Measurements from ENCODE around the gene C10orf105. TPM values are rescaled to one million over a fixed set of nuclear protein-coding genes. Genes with fewer than 3 reads are reported as not detected.

C10orf105 gene
- total and polyA plus RNA-seq, 2 of the 8 experiments (the other 6 are each of a cell fraction or from before 2014, with no cell fraction given): 0.71 to 0.73 TPM

DNA sequence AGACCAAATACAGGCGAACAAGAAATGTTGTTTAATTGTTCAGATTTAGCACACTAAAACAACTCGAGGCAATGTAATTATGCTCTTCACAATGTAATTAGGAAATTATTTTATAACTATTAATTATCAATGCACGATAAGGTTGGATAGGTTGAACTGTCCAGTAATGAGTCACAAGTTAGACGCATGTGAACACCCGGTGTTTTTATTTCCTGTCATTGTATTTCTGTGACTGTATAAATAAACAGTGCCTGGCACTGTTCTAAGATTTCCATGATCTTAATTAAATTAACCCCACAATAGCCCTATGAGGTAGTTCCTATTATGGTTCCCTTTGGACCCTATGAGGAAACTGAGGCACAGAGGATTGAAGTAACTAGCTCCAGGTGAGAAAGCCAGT, 26.2 kb downstream of the C10orf105 start:
- WGBS, 2 experiments (ENCODE audit: extremely low coverage in 1 of 2, insufficient coverage in 1 of 2, insufficient read length in 1 of 2, insufficient replicate concordance in 2 of 2, low coverage in 1 of 2, low lambda C conversion rate in 2 of 2, missing lambda C conversion rate in 1 of 2): 92% methylated on average over 5 of the region's 5 CpGs; no CpG with 5 or more reads in 1 of the 2 experiments
- CTCF ChIA-PET (ENCODE audit: partially characterized antibody): interaction anchor here (0.6 to 11.1 kb wide), 24 partner anchors 8 to 379 kb away, joined by 3 to 169 read pairs (median 4); partner anchors contain the start of gene CDH23
- no peaks in the 10 kb centered on the region for H3K36me3 ChIP-seq (ENCODE audit: control insufficient read depth in 2 of 4, insufficient read depth in 4 of 4, low read length in 3 of 4)
- POLR2A ChIA-PET (ENCODE audit: partially characterized antibody): interaction anchor here (1.2 kb wide), 1 partner anchor 18 kb away, joined by 3 read pairs; no protein-coding TSS in a partner anchor
- no peak overlapping the region for H4K8ac ChIP-seq (ENCODE audit: extremely low read depth, insufficient read depth, low read length)
- no peak overlapping the region for H4K91ac ChIP-seq (replicated peaks; ENCODE audit: insufficient read length, low read length)
- H2BK20ac ChIP-seq (ENCODE audit: low read length): no peak overlapping the region
- no peak overlapping the region for H4K5ac ChIP-seq (ENCODE audit: insufficient read length, low read depth, low read length)
- H2BK15ac ChIP-seq (ENCODE audit: low read length): no peak overlapping the region
- FAIRE-seq (no peak), DNase-seq (ENCODE audit: low read depth in 1 of 2, low spot score in 2 of 2) (no peak)
- H2BK120ac ChIP-seq (replicated peaks; ENCODE audit: low read depth, low read length): no peak overlapping the region
- TF ChIP-seq GABPA (IDR thresholded peaks at IDR 0.05; ENCODE audit: borderline replicate concordance, insufficient read depth, low read length) (no peak), GTF2F1 (IDR thresholded peaks at IDR 0.05; ENCODE audit: borderline replicate concordance, low read depth, low read length) (no peak), CHD2 (IDR thresholded peaks at IDR 0.05; ENCODE audit: low read length) (no peak)
- no peak overlapping the region for H3K23ac ChIP-seq (ENCODE audit: insufficient read length)
- no peak overlapping the region for H3K27ac ChIP-seq (ENCODE audit: low read depth, low read length)
- H3K18ac ChIP-seq (ENCODE audit: extremely low read depth, low read length): no peak overlapping the region
- H3K4me3 ChIP-seq (ENCODE audit: extremely low read depth in 1 of 4, insufficient read depth in 2 of 4, low read depth in 3 of 4, low read length in 4 of 4): no peak overlapping the region
- no peak overlapping the region for H3K14ac ChIP-seq (ENCODE audit: insufficient read length)
- no peaks in the 10 kb centered on the region; a peak in 1 of 7 replicates for H3K4me1 ChIP-seq (replicated peaks in 1 of 4; ENCODE audit: control insufficient read depth in 3 of 4, insufficient read depth in 4 of 4, low read length in 3 of 4)
- H3K56ac ChIP-seq (replicated peaks; ENCODE audit: insufficient read length, low read depth, low read length): no peak overlapping the region
- H2AK5ac ChIP-seq (ENCODE audit: low read depth, low read length): no peak overlapping the region
- no peak overlapping the region for H3K4ac ChIP-seq (replicated peaks; ENCODE audit: insufficient read length, low read depth, low read length)
- no peaks in the 10 kb centered on the region; a peak in 1 of 7 replicates for H3K27me3 ChIP-seq (replicated peaks in 1 of 4; ENCODE audit: control insufficient read depth in 3 of 4, extremely low read depth in 1 of 4, insufficient read depth in 3 of 4, low read length in 3 of 4)
- no peaks in the 10 kb centered on the region for H3K23me2 ChIP-seq (ENCODE audit: low read depth, low read length)
- peaks cover under 1 to 7% of the 10 kb centered on the region in 2 experiments; a peak in 1 of 4 replicates for H3K9me3 ChIP-seq (ENCODE audit: insufficient read depth in 2 of 2, low read depth in 1 of 2, low read length in 1 of 2)
- no peaks in the 10 kb centered on the region for H3K79me2 ChIP-seq (ENCODE audit: control insufficient read depth in 1 of 2, insufficient read depth in 2 of 2, low read length in 2 of 2)
- H2AFZ ChIP-seq (ENCODE audit: low read length): no peak overlapping the region
- no peak overlapping the region for H3K9ac ChIP-seq (replicated peaks in 1 of 4; ENCODE audit: extremely low read depth in 1 of 4, low read depth in 3 of 4, low read length in 3 of 4)
- H3K4me2 ChIP-seq (ENCODE audit: insufficient read depth in 1 of 2, low read depth in 2 of 2, low read length in 2 of 2): no peak overlapping the region
- H2BK12ac ChIP-seq (ENCODE audit: low read depth, low read length): no peak overlapping the region
- H2BK5ac ChIP-seq (ENCODE audit: low read depth, low read length): no peak overlapping the region
- no peaks in the 10 kb centered on the region for H4K20me1 ChIP-seq (replicated peaks in 1 of 2; ENCODE audit: control insufficient read depth in 1 of 2, insufficient read depth in 2 of 2, low read length in 2 of 2)
- H3K79me1 ChIP-seq (ENCODE audit: low read depth, low read length): no peaks in the 10 kb centered on the region
